HG03521 (cell line): ENCODE measurements around the gene SMIM28.
A peak's percentile ranks its signal among the peaks of the same experiment; 100 is the strongest.
"Not testable (repeated sequence)": the region's sequence is repeated elsewhere in the genome, so short reads cannot be mapped to it uniquely, and the experiment has no call there.

Source experiments
- ATAC-seq: cut with Tn5 transposase; IDR thresholded peaks from one replicate; pipeline ENCODE4 v1.9.1; 2021; ENCODE audit warnings: mild to moderate bottlenecking, moderate library complexity; ENCODE audit not compliant: unreplicated experiment

The SMIM28 gene

DNA sequence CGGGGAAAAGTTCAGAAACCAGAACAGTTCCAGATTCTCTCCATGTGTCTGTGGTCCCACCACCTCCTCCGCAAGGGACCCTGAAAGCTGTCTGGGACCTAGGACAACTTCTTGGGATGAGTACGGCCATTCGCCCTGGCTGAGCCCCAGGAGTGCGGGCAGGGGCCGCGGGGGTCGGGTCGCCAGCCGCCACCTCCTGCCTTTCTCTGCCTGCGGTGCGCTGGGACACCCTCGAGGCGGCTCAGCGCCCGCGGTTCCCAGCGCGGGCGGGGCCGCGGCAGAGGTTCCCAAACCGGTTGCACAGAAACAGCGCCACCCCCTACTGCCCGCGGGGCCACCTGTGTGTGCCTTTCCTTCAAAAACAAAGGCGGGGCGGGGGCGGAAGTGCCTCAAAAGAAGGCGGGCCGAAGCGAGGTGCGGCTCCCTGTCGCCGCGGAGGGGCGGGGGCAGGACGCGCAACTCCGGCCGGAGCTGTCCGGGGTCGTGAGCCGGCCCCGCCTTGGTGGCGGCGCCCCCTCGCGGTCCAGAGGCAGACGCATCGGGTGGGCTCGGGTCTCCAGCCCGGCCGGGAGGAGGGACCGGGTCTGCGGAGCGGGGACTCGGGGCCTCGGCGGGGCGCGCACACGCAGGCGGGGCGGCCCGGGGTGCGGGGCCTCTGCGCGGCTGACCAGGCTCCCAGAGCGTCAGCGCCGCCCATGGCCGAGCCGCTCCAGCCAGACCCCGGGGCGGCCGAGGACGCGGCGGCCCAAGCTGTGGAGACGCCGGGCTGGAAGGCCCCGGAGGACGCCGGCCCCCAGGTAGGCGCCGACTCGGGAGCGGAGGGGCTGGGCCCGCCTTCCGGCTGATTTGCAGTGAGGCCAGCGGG lies 26.3 kb downstream of the SMIM28 start, which contains the start of gene HEBP2:
Gene HEBP2, plus strand, starts transcription at position 423 of the 865 bp plus-strand sequence. Its CDS starts 273 bp downstream, at position 696.
- peak; percentile 84 for ATAC-seq

- ATAC-seq = peak; percentile 8
These were observed 27.1 kb downstream of the SMIM28 start for GRCh38 chr6:138404666-138405337.

GRCh38 chr6:138405816-138406413 lies 28.2 kb downstream of the SMIM28 start:
- no peak for ATAC-seq

GRCh38 chr6:138406443-138406842 lies 28.7 kb downstream of the SMIM28 start:
- ATAC-seq = no peak

- no peak for ATAC-seq
These were observed 32.5 kb downstream of the SMIM28 start for GRCh38 chr6:138410048-138410735.

DNA sequence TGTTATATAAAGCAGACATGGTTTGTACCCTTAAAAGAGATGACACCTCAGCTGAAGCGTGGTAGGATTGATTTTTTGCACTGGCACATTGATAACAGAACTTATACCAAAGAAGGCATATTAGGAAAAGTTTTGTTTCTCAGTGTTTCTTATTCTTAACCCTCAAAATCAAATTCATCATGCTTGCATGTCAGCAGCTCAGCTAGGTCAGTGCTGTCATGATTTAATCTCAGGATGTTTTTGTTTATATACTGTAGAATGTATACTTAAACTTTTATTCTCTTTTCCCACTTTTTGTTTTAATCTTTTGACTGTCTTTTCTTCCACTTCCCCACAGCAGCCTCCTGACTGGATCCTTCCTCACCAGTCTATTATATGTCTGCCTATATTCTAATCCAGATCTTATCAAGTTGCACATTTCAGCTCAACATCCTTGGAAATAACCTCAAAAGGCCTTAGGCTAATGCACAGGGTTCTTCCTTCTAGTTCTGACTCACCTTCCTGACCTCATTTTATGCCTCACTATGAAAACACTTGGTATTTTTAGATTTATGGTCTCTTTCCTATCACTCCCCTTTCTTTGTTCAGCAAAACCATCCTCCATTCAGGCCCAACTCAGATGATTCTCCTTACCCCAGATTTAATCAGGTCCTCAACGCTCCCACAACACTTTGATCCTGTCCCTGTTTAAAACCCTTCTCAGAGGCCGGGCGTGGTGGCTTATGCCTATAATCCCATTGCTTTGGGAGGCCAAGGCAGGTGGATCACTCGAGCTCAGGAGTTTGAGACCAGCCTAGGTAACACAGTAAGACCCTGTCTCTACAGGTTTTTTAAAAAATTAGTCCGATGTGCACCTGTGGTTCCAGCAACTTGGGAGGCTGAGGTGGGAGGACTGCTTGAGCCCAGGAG lies 33.5 kb downstream of the SMIM28 start:
- no peak for ATAC-seq

DNA sequence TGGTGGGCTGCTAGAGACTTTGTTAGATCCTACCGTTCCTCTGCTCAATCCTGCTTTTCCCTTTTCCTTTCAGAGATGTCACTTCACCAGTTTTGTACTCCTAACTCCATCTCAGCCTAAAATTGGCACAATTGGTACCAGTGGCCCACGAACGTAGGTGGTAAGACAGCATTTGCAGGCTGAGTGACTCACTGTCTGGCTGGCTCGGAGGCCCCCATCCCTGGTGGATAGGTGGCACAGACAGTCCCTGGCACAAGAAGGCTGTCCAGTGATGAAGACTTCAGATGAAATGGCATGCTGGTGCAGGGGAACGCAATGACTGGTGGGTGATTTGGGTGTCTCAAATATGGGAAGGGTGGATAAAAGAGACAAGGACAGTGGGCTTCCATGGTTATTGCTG lies 37.4 kb downstream of the SMIM28 start:
- no peak for ATAC-seq

GRCh38 chr6:138416206-138416605 lies 38.5 kb downstream of the SMIM28 start:
- ATAC-seq = no peak

DNA sequence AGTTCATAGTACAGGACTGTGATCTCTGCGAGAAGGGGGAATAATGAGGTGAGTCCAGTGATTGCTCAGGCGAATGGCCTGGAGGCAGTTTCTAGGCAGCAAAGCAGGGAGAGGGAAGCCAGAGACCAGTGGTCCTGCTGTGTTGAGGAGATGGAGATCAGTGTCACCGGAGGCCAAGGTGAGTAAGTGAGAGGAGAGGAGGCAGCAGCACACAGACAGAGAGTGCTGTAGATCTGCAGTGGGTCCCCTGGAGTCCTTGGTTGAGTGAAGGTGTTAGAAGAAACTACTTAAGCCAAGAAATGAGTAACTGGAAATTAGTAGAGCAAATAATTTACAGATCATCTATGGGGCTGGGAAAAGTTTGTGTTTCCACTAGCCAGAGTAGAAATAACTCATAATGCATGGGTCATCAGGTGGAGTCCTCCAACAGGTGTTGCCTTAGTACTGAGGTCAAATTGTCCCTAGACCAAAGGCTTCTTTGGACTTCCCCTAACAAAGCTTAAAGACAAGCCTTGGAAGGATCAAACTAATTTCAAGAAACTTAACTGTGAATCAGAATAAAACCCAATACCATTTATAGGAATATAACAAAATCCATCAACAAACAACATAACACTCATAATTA lies 39.9 kb downstream of the SMIM28 start:
- no peak for ATAC-seq

DNA sequence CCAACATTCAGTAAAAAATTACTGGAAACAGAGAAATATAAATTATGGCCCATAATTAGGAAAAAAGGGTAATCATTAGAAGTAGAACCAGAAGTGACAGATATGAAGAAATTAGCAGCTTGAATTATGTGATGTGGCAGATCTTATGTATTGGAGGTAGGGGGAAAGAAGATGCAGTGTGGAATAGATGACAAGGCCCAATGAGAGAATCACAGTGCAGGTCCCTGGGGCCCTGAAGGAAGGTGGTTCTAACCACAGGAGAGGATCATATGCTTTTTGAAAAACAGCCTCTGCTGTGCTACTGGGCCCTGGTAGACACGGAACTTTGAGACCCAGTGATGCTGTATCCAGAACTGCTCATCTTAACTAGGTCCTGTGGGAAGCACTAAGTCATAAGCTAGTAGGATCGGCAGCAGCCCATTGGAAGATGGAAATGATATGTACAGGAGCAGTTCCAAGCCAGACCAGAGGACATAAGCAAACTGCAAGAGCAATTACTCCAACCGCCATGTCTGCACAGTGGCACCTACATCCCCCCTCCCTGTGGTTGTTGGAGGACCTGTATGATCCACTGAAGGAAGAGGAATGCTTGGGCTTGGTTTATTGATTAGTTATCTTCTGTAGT lies 40.5 kb downstream of the SMIM28 start:
- ATAC-seq = no peak

- ATAC-seq = no peak
These were observed 42.1 kb downstream of the SMIM28 start for GRCh38 chr6:138419766-138420165.

- ATAC-seq = no peak
These were observed 42.7 kb downstream of the SMIM28 start for GRCh38 chr6:138420356-138420755.

- no peak for ATAC-seq
These were observed 43.4 kb downstream of the SMIM28 start for GRCh38 chr6:138421089-138421488.

DNA sequence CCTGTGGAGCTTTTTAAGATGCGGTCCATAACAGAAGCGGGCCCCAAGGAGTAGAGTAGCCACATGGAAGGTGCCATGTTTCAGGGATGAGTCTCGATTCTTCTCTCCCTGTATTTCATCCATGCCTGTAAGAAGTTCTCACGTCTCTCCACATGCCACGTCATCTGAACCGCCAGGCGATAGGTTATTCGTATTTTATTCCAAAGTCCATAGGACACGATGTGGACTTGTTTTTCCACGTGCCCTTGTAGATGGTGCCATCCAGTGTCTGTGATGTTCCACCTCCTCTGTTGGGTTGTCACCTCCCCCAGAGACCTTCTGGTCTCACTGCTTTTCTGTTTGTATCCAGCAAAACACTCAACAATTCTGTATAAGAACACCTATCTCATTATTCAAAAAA lies 43.9 kb downstream of the SMIM28 start:
- ATAC-seq = no peak

GRCh38 chr6:138422861-138423260 lies 45.2 kb downstream of the SMIM28 start:
- no peak for ATAC-seq

DNA sequence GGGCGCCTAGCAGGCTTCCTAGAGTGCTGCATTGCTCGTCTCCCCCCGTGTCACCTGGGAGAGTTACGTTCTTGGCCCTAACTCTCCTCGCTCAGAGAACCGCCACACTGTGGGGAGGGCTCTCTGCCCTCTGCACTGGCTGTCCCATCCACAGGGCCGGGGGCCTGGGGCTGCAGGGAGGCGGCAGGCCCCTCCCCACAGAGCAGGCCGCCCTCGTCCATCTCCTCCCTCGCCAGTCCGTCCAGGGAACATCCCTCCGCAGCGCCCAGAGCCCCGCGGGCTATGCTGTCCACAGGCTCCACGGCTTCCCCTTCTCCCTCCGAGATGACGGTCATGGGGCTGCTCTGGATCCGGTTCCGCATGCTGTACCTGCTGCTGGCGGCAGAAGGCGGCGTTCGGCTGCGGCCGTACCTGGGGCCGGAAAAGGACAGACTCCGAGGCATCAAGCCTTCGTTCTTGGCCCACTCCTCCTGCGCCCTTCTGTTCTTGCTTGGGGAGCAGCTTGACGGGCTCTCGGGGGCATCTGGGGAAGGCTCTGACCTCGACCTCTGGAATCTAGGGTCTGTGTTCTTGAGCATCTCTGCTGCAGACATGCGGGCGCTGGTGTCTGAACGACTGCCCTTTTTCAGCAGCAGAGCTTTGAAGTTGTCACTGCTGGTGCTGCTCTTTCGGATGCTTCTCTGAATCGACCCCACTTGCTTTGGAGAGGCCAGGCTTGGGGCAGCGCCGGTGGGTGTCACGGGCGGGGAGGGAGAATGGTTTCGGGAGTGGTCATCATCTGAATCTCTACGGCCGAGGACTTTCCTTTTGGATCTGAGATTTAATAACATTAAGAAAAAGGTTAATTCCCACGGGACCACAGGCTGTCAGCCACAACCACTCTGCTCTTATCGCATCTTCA lies 46.5 kb downstream of the SMIM28 start:
- no peak for ATAC-seq

- ATAC-seq = not testable (repeated sequence)
These were observed 47.6 kb downstream of the SMIM28 start for GRCh38 chr6:138425256-138425655.

GRCh38 chr6:138426500-138427123 lies 48.9 kb downstream of the SMIM28 start:
- no peak for ATAC-seq
